ENCODE measurements around the gene SNX9.
A peak's percentile ranks its signal among the peaks of the same experiment; 100 is the strongest.
"Not testable (repeated sequence)": the region's sequence is repeated elsewhere in the genome, so short reads cannot be mapped to it uniquely, and the experiment has no call there.

Gene SNX9

DNA sequence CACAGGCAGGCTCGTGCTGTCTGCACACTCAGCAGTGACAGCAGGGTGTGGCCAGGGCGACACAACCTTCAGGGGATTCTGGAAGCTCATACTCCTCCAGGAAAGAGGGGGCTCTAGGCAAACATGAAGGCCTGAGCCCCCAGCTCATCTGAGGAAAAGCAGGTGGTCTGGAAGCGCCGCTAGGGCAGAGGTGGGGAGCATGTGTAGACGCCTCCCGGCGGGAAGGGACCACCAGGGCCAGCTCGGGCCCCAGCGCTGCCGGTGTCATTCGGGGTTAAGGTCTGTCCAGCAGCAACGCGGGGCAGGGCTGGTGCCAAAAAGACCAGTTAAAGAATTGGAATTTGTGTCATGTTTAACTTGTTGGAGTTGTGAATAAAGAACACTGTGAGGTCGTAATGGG lies 119.3 kb downstream of the SNX9 start:
- POLR2A ChIA-PET (ENCODE audit: low non-redundant PET), result no interaction called here
- TF ChIP-seq, protein P1, sequence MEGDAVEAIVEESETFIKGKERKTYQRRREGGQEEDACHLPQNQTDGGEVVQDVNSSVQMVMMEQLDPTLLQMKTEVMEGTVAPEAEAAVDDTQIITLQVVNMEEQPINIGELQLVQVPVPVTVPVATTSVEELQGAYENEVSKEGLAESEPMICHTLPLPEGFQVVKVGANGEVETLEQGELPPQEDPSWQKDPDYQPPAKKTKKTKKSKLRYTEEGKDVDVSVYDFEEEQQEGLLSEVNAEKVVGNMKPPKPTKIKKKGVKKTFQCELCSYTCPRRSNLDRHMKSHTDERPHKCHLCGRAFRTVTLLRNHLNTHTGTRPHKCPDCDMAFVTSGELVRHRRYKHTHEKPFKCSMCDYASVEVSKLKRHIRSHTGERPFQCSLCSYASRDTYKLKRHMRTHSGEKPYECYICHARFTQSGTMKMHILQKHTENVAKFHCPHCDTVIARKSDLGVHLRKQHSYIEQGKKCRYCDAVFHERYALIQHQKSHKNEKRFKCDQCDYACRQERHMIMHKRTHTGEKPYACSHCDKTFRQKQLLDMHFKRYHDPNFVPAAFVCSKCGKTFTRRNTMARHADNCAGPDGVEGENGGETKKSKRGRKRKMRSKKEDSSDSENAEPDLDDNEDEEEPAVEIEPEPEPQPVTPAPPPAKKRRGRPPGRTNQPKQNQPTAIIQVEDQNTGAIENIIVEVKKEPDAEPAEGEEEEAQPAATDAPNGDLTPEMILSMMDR (conservative IDR thresholded peaks at IDR 0.05; ENCODE audit: low read depth), result no peak
- CTCF ChIA-PET, result no interaction called here
- H3K27ac ChIP-seq, result no peak overlapping the region
- DNase-seq (ENCODE audit: low spot score), result no peak

DNA sequence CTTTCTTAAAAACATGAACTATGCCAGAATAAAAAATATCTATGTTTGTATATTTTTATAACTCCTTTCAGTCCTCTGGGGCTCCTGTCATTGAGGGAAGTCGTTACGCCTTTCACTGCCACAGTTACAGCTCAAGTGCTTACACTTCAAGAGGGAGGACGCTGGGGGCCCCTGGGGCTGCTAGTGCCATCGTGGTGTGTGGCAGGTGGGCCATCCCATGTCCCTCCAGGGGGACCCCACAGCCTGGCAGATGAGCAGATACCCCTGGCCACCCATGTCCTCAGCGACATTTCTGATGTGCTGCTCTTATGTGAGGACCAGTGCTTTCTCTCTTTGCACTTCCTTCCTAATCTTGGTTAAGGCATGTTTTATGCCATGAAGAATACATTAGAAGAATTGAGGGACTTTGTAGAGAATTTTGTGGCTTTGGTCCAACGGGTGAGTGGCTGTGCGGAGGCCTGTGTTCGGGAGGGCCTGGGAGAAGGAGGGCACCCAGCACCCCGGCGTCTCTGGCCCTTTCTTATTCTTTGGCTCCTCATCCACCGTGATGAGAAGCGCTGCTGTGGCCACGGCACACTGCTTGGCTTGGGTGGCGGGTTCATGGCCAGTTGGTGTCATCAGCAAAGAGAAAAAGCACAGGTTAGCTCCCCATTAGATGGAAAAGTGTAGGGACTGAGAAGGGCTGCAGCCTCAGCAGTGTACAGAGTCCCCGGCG lies 120.4 kb downstream of the SNX9 start:
- TF ChIP-seq, protein P1 (conservative IDR thresholded peaks at IDR 0.05; ENCODE audit: low read depth), result no peak
- POLR2A ChIA-PET (ENCODE audit: low non-redundant PET), result no interaction called here
- DNase-seq (ENCODE audit: low spot score), result no peak
- H3K27ac ChIP-seq, result no peak overlapping the region
- CTCF ChIA-PET, result no interaction called here

DNA sequence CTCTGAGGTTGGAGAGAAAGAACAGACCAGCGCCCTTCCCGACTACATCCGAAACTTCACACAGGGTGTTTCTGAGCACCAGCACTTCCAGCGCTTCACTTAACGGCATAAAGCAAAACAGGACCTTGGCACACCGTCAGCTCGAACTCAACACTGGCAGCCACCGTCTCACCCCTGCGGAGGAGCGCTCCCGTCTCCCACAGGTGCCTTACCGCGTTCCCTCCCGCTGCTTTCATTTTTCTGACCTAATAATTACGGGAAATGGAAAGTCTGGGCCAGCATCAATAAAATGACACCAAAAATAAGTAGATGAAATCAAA lies 120.9 kb downstream of the SNX9 start:
- TF ChIP-seq, protein P1 (conservative IDR thresholded peaks at IDR 0.05; ENCODE audit: low read depth), result no peak
- ChIA-PET POLR2A (ENCODE audit: low non-redundant PET) (no interaction called here), CTCF (no interaction called here)
- H3K27ac ChIP-seq, result no peak overlapping the region
- no peak for DNase-seq (ENCODE audit: low spot score)

DNA sequence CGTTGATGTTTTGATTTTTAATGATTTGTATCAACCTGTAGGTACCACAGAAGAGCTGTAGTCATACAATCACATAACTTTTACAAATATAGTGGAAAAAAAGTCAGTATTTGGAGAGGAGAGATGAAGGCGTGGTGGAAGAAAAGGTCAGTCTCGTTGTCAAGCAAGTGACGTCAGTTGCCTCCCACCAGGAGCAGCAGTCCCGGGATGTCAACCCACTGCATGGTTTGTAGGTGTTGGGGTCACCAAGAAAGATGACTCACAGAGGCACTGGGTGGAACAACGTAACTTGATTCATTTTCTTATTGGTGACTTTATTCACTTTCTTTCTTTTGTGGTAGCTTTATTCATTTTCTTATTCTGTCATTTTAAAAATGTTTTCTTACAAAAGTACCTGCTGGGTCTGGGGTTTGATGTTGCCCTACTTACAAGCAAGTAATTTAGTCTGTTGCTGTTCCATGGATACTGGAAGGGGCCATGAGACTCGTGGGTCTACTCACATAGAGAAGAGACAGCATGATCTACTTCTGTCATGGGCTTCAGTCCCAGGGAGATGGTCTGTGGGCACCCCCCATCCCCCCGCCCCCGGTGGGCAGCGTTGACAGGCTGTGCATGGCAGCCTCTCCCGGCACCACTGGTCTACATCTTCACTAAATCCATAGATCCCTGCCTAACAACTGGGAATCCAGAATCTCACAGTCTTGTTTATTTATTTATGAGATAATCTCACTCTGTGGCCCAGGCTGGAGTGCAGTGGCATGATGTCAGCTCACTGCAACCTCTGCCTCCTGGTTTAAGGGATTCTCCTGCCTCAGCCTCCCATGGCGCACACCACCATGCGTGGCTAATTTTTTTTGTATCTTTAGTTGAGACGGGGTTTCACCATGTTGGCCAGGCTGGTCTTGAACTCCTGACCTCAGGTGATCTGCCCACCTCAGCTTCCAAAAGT lies 122.2 kb downstream of the SNX9 start:
- ChIA-PET POLR2A (ENCODE audit: low non-redundant PET) (no interaction called here), CTCF (interaction anchor here (0.7 kb wide), 1 partner anchor 15 kb away, joined by 3 read pairs; no protein-coding TSS in a partner anchor)
- H3K27ac ChIP-seq, result no peak overlapping the region
- no peak for DNase-seq (ENCODE audit: low spot score)
- TF ChIP-seq, protein P1 (conservative IDR thresholded peaks at IDR 0.05; ENCODE audit: low read depth), result no peak

DNA sequence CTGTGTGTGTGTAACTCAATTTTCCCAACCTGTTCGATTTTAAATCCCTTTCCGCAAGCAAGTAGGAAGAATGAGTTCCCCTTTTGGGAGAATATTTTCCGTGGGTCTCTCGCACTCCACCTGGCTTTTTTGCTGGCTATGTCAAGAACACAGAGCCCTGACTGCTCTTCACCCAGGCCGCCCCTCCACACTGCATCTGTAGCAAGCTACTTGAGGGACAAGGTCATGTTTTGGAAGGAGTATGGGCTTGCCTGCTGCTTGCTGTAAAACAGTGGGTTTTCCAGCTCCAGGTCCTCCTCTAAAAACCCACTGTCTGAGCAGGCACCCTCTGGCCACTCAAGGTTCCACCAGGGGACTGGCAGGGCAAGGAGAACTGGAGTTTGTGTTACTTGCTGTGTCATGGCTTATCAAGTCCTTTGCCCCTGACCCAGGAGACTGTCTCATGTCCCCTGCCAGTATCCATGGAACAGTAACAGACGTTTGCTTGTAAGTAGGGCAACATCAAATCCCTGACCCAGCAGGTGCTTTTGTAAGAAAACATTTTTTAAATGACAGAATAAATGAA lies 123.1 kb downstream of the SNX9 start:
- H3K27ac ChIP-seq, result no peak overlapping the region
- no peak for DNase-seq (ENCODE audit: low spot score)
- POLR2A ChIA-PET (ENCODE audit: low non-redundant PET), result no interaction called here
- CTCF ChIA-PET, result interaction anchor here (0.7 kb wide), 1 partner anchor 16 kb away, joined by 3 read pairs; no protein-coding TSS in a partner anchor
- TF ChIP-seq, protein P1 (conservative IDR thresholded peaks at IDR 0.05; ENCODE audit: low read depth), result no peak

DNA sequence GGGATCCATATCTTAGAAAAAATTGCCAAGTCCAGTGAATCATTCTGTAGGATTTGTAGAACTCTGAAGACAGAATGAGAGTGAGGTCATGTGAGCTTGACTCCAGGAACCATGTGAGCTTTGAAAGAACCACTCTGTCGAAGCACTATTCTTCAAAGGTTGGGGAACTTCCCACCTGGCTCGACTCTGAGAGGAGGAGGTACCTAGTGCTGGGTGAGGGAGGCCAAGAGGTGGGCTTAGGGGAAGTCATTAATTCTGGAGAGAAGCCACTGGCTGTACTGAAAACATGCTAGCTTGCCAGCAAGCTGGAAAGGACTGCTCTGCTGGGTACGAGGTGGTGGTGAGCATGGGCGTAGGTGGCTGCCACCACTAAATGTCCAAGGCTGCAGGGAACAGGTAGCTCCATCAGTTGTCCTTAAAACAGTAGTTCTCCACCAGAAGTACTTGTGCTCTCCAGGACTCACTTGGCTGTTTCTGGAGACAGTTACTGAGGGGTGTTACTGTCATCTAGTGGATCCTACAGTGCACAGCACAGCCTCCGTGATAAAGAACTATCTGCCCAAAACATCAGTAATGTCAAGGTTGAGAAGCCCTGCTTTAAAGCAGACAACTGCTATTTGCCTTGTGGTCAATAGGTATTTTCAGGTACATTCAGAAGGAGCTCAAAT lies 124.0 kb downstream of the SNX9 start:
- ChIA-PET POLR2A (ENCODE audit: low non-redundant PET) (interaction anchor here (0.5 kb wide), 2 partner anchors 38 kb away, joined by 3 read pairs; no protein-coding TSS in a partner anchor), CTCF (interaction anchor here (0.6 to 1.8 kb wide), 5 partner anchors 8 to 724 kb away, joined by 3 to 5 read pairs (median 3); no protein-coding TSS in a partner anchor)
- H3K27ac ChIP-seq, result no peak overlapping the region
- no peak for DNase-seq (ENCODE audit: low spot score)
- TF ChIP-seq, protein P1 (conservative IDR thresholded peaks at IDR 0.05; ENCODE audit: low read depth), result peak; percentile 49

DNA sequence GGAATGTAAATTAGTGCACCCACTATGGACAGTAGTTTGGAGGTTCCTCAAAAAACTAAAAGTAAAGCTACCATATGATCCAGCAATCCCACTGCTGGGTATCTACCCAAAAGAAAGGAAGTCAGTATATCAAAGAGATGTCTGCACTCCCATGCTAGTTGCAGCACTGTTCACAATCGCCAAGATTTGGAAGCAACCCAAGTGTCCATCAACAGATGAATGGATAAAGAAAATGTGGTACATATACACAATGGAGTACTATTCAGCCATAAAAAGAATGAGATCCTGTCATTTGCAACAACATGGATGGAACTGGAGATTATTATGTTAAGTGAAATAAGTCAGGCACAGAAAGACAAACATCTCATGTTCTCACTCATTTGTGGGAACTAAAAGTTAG lies 127.9 kb downstream of the SNX9 start:
- DNase-seq (ENCODE audit: low spot score); H3K27ac ChIP-seq; CTCF ChIA-PET; POLR2A ChIA-PET (ENCODE audit: low non-redundant PET): not testable (repeated sequence)

Data from RWPE1 (cell line).